GM10248 (cell line): ENCODE measurements around the gene PPM1F.

Source experiments
- CTCF ChIA-PET: fragments of 300-600 bp; sonication (Branson Sonifier 250); formaldehyde crosslinking; extraction: SDS; loops from one replicate; lab custom pipeline; 2021; ENCODE audit warnings: antibody characterized with exemption; lab: Yijun Ruan, JAX
- POLR2A ChIA-PET: fragments of 350-650 bp; sonication (Branson Sonifier 250); formaldehyde crosslinking; extraction: SDS; loops from one replicate; lab custom pipeline; 2020; ENCODE audit warnings: antibody characterized with exemption; lab: Yijun Ruan, JAX
- DNase-seq: peaks from one replicate; pipeline ENCODE4 v3.0.0; 2012; ENCODE audit errors: extremely low spot score
- CTCF ChIP-seq: IDR thresholded peaks from 2 replicates; pipeline ENCODE4 v1.5.1; 2012; ENCODE audit warnings: mild to moderate bottlenecking, low read depth; ENCODE audit errors: extremely low read depth, missing control alignments, control extremely low read depth

PPM1F gene

GRCh38 chr22:21926728-21927127 lies 25.9 kb downstream of the PPM1F start:
- DNase-seq = no peak
- no peak for TF ChIP-seq CTCF
- ChIA-PET POLR2A (no interaction called here), CTCF (interaction anchor here (1.5 to 9.8 kb wide), 2 partner anchors 10 to 11 kb away, joined by 4 to 52 read pairs; no protein-coding TSS in a partner anchor)

- TF ChIP-seq CTCF = no peak
- no peak for DNase-seq
- ChIA-PET CTCF (interaction anchor here (1.1 to 9.8 kb wide), 2 partner anchors 14 to 29 kb away, joined by 5 to 52 read pairs; partner anchors contain the start of gene PPM1F), POLR2A (no interaction called here)
Observed at GRCh38 chr22:21923163-21923561, 29.5 kb downstream of the PPM1F start.

- no peak for TF ChIP-seq CTCF
- DNase-seq = no peak
- POLR2A ChIA-PET = no interaction called here
- CTCF ChIA-PET = interaction anchor here (9.8 kb wide), 1 partner anchor 15 kb away, joined by 52 read pairs; no protein-coding TSS in a partner anchor
Observed at GRCh38 chr22:21922370-21923162, 30.1 kb downstream of the PPM1F start.

GRCh38 chr22:21921729-21922128 lies 30.9 kb downstream of the PPM1F start:
- CTCF ChIA-PET = interaction anchor here (0.8 to 9.8 kb wide), 2 partner anchors 16 to 221 kb away, joined by 3 to 52 read pairs; no protein-coding TSS in a partner anchor
- POLR2A ChIA-PET = no interaction called here
- no peak for TF ChIP-seq CTCF
- no peak for DNase-seq

GRCh38 chr22:21921184-21921721 lies 31.4 kb downstream of the PPM1F start:
- DNase-seq = no peak
- ChIA-PET CTCF (interaction anchor here (0.8 to 9.8 kb wide), 2 partner anchors 16 to 222 kb away, joined by 3 to 52 read pairs; no protein-coding TSS in a partner anchor), POLR2A (no interaction called here)
- no peak for TF ChIP-seq CTCF

GRCh38 chr22:21920341-21921183 lies 32.1 kb downstream of the PPM1F start:
- TF ChIP-seq CTCF = no peak
- CTCF ChIA-PET = interaction anchor here (0.8 to 9.8 kb wide), 3 partner anchors 17 to 223 kb away, joined by 3 to 52 read pairs (median 4); partner anchors contain the start of gene PPM1F
- POLR2A ChIA-PET = no interaction called here
- no peak for DNase-seq
